ENCODE data around the gene MIER3. TPM values are rescaled to one million over a fixed set of nuclear protein-coding genes. Genes with fewer than 3 reads are reported as not detected.

The MIER3 gene
- total RNA-seq, 1 donor from 2014 or later = 5.5 TPM

- Histone ChIP-seq H3K27me3 (no peaks in the 10 kb centered on the region), H3K4me3 (no peak overlapping the region), H3K27ac (no peak overlapping the region), H3K9me3 (no peaks in the 10 kb centered on the region), H3K36me3 (peaks cover 28 to 40% of the 10 kb centered on the region in 2 donors), H3K4me1 (no peaks in the 10 kb centered on the region)
- intact Hi-C loops (cut with DNase I) = no loop called here
- no peak for TF ChIP-seq CTCF (IDR thresholded peaks at IDR 0.05)
- DNase-seq (ENCODE audit: low spot score in 2 of 2) = no peak
Measured at GRCh38 chr5:56919942-56920662, 31.8 kb downstream of the MIER3 start.

- peaks cover 13 to 21% of the 10 kb centered on the region in 2 donors for H3K36me3 ChIP-seq
- intact Hi-C loops (cut with DNase I) = no loop called here
- no peak overlapping the region for H3K27ac ChIP-seq
- no peak overlapping the region for H3K4me3 ChIP-seq
- DNase-seq (ENCODE audit: low spot score in 2 of 2) = no peak
- no peak for TF ChIP-seq CTCF (IDR thresholded peaks at IDR 0.05)
- H3K4me1 ChIP-seq = no peaks in the 10 kb centered on the region
- H3K9me3 ChIP-seq = no peaks in the 10 kb centered on the region
- no peaks in the 10 kb centered on the region for H3K27me3 ChIP-seq
Measured at GRCh38 chr5:56918054-56918453, 33.9 kb downstream of the MIER3 start.

GRCh38 chr5:56917534-56917933, 34.4 kb downstream of the MIER3 start:
- Histone ChIP-seq H3K27me3 (no peaks in the 10 kb centered on the region), H3K4me1 (no peaks in the 10 kb centered on the region), H3K36me3 (peaks cover 7 to 16% of the 10 kb centered on the region in 2 donors), H3K4me3 (no peak overlapping the region), H3K27ac (no peak overlapping the region), H3K9me3 (no peaks in the 10 kb centered on the region)
- intact Hi-C loops (cut with DNase I) = no loop called here
- no peak for DNase-seq (ENCODE audit: low spot score in 2 of 2)
- no peak for TF ChIP-seq CTCF (IDR thresholded peaks at IDR 0.05)

GRCh38 chr5:56914678-56915077, 37.2 kb downstream of the MIER3 start:
- Histone ChIP-seq H3K36me3 (no peaks in the 10 kb centered on the region), H3K27me3 (no peaks in the 10 kb centered on the region), H3K27ac (no peak overlapping the region), H3K9me3 (no peaks in the 10 kb centered on the region), H3K4me1 (peaks cover 0 to 6% of the 10 kb centered on the region in 2 donors), H3K4me3 (no peak overlapping the region)
- intact Hi-C loops (cut with DNase I) = no loop called here
- DNase-seq (ENCODE audit: low spot score in 2 of 2) = no peak
- TF ChIP-seq CTCF (IDR thresholded peaks at IDR 0.05) = no peak

- no peak overlapping the region for H3K27ac ChIP-seq
- H3K27me3 ChIP-seq = no peaks in the 10 kb centered on the region
- no peak for DNase-seq (ENCODE audit: low spot score in 2 of 2)
- no peak for TF ChIP-seq CTCF (IDR thresholded peaks at IDR 0.05)
- H3K36me3 ChIP-seq = no peaks in the 10 kb centered on the region
- no peak overlapping the region for H3K4me3 ChIP-seq
- peaks cover 2 to 6% of the 10 kb centered on the region in 2 donors for H3K4me1 ChIP-seq
- H3K9me3 ChIP-seq = no peaks in the 10 kb centered on the region
- intact Hi-C loops (cut with DNase I) = no loop called here
Measured at GRCh38 chr5:56913766-56914165, 38.2 kb downstream of the MIER3 start.
